HFFc6 (cell line): Measurements from ENCODE around the gene NFE2L3. TPM values are rescaled to one million over a fixed set of nuclear protein-coding genes. Genes with fewer than 3 reads are reported as not detected.
A peak's percentile ranks its signal among the peaks of the same experiment; 100 is the strongest.
"Not testable (repeated sequence)": the region's sequence is repeated elsewhere in the genome, so short reads cannot be mapped to it uniquely, and the experiment has no call there.

Experiments
- DNase-seq: peaks from one replicate; pipeline ENCODE4 v3.0.0-alpha.2; 2018
- H3K27ac Mint-ChIP-seq: 2 replicates; pipeline ENCODE4 v1.8.0; 2020; ENCODE audit warnings: mild to moderate bottlenecking, mixed read lengths
- H3K27me3 Mint-ChIP-seq: 2 replicates; pipeline ENCODE4 v1.8.0; 2021; ENCODE audit warnings: mild to moderate bottlenecking, moderate library complexity, mixed read lengths; ENCODE audit not compliant: insufficient read depth
- H3K36me3 Mint-ChIP-seq: 2 replicates; pipeline ENCODE4 v1.8.0; 2021; ENCODE audit warnings: low read depth, mixed read lengths
- H3K4me1 Mint-ChIP-seq: 2 replicates; pipeline ENCODE4 v1.8.0; 2020; ENCODE audit warnings: low read depth, mixed read lengths
- H3K4me3 Mint-ChIP-seq: 2 replicates; pipeline ENCODE4 v1.8.0; 2020; ENCODE audit warnings: mild to moderate bottlenecking, moderate library complexity, mixed read lengths
- H3K9me3 Mint-ChIP-seq: 2 replicates; pipeline ENCODE4 v1.8.0; 2020; ENCODE audit warnings: mild to moderate bottlenecking, mixed read lengths
- total RNA-seq, 6 experiments: library from RNA; stranded (reverse); fragmentation: NEBNext Ultra II Directional; extraction: Animal tissue kit (Norgen Biotek cat#: 25700); gene quantifications; 2 replicates in 1 of 6; 3 replicates in 5 of 6; pipeline ENCODE4 v1.2.3, GENCODE V29; 2021
- TF ChIP-seq, protein P1 (sequence below): fragments of 200-600 bp; sonication (generic); IDR thresholded peaks from 2 replicates; pipeline ENCODE4 v1.5.0; 2021; ENCODE audit warnings: antibody characterized with exemption, mild to moderate bottlenecking

The NFE2L3 gene
- total RNA-seq, 6 experiments from 2014 or later: 2.3 to 6.5 (median 2.7) TPM

DNA sequence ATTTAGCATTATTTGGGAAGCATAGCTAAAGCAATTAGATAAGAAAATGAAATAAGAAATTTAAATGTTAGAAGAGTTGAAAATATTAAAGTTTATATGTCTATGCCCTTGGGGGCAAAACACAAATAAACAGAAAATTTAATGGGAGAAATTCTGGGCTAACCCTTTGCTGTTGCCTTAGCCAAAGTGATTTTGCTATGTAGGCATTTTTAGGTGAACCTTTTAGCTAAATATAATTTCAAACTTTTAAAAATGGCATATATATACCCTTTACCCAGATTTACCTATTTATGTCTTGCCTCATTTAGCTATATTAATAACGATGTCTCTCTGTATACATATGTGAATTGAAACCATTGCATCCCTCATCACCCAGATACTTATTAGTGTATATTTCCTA is 20.1 kb downstream of the NFE2L3 start:
- Mint-ChIP-seq H3K27ac (no peak overlapping the region), H3K27me3 (no peaks in the 10 kb centered on the region), H3K4me1 (no peaks in the 10 kb centered on the region), H3K36me3 (no peaks in the 10 kb centered on the region), H3K9me3 (no peaks in the 10 kb centered on the region), H3K4me3 (no peak overlapping the region)
- TF ChIP-seq, protein P1, sequence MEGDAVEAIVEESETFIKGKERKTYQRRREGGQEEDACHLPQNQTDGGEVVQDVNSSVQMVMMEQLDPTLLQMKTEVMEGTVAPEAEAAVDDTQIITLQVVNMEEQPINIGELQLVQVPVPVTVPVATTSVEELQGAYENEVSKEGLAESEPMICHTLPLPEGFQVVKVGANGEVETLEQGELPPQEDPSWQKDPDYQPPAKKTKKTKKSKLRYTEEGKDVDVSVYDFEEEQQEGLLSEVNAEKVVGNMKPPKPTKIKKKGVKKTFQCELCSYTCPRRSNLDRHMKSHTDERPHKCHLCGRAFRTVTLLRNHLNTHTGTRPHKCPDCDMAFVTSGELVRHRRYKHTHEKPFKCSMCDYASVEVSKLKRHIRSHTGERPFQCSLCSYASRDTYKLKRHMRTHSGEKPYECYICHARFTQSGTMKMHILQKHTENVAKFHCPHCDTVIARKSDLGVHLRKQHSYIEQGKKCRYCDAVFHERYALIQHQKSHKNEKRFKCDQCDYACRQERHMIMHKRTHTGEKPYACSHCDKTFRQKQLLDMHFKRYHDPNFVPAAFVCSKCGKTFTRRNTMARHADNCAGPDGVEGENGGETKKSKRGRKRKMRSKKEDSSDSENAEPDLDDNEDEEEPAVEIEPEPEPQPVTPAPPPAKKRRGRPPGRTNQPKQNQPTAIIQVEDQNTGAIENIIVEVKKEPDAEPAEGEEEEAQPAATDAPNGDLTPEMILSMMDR: no peak
- no peak for DNase-seq

DNA sequence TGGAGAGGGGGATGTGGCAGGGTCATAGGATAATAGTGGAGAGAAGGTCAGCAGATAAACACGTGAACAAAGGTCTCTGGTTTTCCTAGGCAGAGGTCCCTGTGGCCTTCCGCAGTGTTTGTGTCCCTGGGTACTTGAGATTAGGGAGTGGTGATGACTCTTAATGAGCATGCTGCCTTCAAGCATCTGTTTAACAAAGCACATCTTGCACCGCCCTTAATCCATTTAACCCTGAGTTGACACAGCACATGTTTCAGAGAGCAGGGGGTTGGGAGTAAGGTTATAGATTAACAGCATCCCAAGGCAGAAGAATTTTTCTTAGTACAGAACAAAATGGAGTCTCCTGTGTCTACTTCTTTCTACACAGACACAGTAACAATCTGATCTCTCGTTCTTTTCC is 23.9 kb downstream of the NFE2L3 start:
- not testable (repeated sequence) for H3K9me3 Mint-ChIP-seq, H3K27ac Mint-ChIP-seq, H3K4me3 Mint-ChIP-seq, DNase-seq, H3K4me1 Mint-ChIP-seq, H3K36me3 Mint-ChIP-seq, H3K27me3 Mint-ChIP-seq

DNA sequence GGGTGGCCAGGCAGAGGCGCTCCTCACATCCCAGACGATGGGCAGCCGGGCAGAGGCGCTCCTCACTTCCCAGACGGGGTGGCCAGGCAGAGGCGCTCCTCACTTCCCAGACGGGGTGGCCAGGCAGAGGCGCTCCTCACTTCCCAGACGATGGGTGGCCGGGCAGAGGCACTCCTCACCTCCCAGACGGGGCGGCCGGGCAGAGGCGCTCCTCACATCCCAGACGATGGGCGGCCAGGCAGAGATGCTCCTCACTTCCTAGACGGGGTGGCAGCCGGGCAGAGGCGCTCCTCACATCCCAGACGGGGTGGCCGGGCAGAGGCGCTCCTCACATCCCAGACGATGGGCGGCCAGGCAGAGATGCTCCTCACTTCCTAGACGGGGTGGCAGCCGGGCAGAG is 24.7 kb downstream of the NFE2L3 start:
- not testable (repeated sequence) for H3K9me3 Mint-ChIP-seq, H3K27ac Mint-ChIP-seq, H3K4me1 Mint-ChIP-seq, H3K4me3 Mint-ChIP-seq, DNase-seq, H3K27me3 Mint-ChIP-seq, H3K36me3 Mint-ChIP-seq

DNA sequence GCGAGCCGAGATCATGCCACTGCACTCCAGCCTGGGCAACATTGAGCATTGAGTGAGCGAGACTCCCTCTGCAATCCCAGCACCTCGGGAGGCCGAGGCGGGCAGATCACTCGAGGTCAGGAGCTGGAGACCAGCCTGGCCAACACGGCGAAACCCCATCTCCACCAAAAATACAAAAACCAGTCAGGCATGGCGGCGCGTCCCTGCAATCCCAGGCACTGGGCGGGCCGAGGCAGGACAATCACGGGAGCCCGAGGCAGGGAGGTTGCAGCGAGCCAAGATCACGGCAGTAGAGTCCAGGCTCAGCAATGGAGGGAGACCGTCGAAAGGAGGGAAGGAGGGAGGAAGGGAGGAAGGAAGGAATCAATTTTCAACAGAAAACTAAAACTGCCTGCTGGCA is 25.3 kb downstream of the NFE2L3 start:
- H3K27ac Mint-ChIP-seq, H3K27me3 Mint-ChIP-seq, H3K4me3 Mint-ChIP-seq, DNase-seq, H3K9me3 Mint-ChIP-seq, H3K36me3 Mint-ChIP-seq: not testable (repeated sequence)
- H3K4me1 Mint-ChIP-seq: peaks cover 10% of the 10 kb centered on the region

DNA sequence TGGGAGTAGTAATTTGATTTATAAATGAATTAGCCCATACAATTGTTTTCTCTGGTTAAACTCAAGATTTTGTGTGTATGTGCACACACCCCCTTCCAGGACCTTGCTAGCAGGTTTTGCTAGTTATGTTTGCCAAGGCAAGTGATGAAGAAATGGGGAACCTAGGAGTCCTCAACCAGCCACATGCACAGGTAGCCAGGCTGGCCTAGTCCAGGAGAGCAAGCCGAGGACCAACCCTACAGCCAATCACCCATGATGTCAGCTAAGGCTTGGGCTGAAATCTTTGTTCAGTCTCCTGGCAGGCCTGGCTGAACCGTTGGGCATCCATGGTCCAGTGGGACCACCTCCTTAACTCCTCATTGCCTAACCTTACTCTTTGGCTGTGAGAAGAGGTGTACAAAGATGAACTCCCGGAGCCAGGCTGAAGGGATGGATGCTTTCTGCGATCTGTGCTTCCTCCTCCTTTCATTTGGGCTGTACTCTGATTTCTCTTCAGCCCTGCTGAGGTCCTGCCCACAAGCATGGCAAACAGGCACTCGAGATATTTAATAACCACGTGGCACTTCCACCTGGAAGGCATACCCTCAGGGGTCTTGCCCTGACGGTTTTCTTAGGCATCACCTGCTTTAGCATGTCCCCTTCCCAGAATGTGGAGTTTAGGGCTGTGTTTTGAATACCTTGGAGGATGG is 26.4 kb downstream of the NFE2L3 start:
- Mint-ChIP-seq H3K4me3 (no peak overlapping the region), H3K27me3 (no peaks in the 10 kb centered on the region; the same call in 1 of the 2 replicates), H3K9me3 (no peaks in the 10 kb centered on the region), H3K36me3 (no peaks in the 10 kb centered on the region), H3K4me1 (peaks cover 13% of the 10 kb centered on the region), H3K27ac (no peak overlapping the region)
- TF ChIP-seq, protein P1: no peak
- DNase-seq: no peak

DNA sequence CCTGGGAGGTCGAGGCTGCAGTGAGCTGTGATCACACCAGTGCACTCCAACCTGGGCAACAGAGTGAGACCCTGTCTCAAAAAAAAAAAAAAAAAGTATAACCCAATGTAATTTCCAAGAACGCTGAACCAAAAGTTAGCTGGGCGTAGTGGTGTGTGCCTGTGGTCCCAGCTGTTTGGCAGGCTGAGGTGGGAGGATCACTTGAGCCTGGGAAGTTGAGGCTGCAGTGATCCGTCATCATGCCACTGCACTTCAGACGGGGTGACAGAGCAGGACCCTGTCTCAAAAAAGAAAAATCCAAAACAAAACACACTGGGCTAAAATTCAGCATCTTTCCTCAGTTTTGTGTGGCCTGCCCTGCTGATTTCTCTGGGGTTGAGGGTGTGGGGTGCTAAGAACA is 27.4 kb downstream of the NFE2L3 start:
- Mint-ChIP-seq H3K27ac (no peak overlapping the region), H3K36me3 (peaks cover 9% of the 10 kb centered on the region; the same call in 1 of the 2 replicates), H3K27me3 (no peaks in the 10 kb centered on the region; the same call in 1 of the 2 replicates), H3K4me3 (no peak overlapping the region), H3K9me3 (no peaks in the 10 kb centered on the region), H3K4me1 (peaks cover 23% of the 10 kb centered on the region)
- DNase-seq: no peak
- TF ChIP-seq, protein P1: no peak

DNA sequence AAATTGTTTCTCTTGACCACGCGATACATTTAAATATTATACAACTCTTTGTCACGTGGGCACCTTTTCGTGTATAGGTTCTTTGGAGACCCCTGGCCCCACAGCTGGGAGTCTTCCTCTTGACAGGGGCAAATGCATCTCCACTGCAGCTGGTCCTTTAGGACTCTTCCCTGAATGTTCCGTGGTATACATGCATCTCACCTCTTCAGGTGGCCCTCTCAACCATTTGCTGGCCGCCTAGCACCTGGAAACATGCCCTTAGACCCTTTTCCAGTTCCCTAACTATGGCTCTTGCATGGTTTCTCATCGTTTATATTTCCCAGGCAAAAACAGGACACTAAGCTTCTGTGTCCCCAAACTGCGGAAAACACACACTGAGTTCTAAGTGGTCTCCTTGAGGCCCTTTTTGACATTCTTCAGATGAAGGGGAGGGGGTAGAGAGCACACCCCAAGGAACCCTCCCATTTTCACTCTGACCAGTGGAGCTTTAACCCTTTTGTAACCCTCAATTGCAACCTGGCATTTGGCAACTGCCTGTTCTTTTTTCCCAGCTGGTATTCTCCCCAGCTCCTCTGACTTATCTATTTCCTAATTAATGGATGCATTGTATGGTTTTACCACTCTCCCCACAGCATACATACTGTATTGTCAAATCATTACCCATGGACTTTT is 28.0 kb downstream of the NFE2L3 start:
- TF ChIP-seq, protein P1: no peak
- no peak for DNase-seq
- peak overlapping the region; percentile 9; the same call in 1 of the 2 replicates for H3K27ac Mint-ChIP-seq
- no peak overlapping the region for H3K4me3 Mint-ChIP-seq
- peaks cover 14% of the 10 kb centered on the region for H3K36me3 Mint-ChIP-seq
- H3K9me3 Mint-ChIP-seq: no peaks in the 10 kb centered on the region
- H3K4me1 Mint-ChIP-seq: peaks cover 28% of the 10 kb centered on the region
- peaks cover 1% of the 10 kb centered on the region for H3K27me3 Mint-ChIP-seq
